ENCODE measurements around the gene MMP21.

Gene MMP21

GRCh38 chr10:125792342-125793300, 17.0 kb upstream of the MMP21 start:
- DNase-seq: no peak

- DNase-seq: no peak
Measured at GRCh38 chr10:125788156-125789034, 12.8 kb upstream of the MMP21 start.

- no peak for DNase-seq
Measured at GRCh38 chr10:125785791-125786190, 10.2 kb upstream of the MMP21 start.

- no peak for DNase-seq
Measured at GRCh38 chr10:125783957-125784356, 8.3 kb upstream of the MMP21 start.

- no peak for DNase-seq
Measured at GRCh38 chr10:125783408-125783807, 7.8 kb upstream of the MMP21 start.

GRCh38 chr10:125782616-125783015, 7.0 kb upstream of the MMP21 start:
- DNase-seq: no peak

GRCh38 chr10:125782054-125782453, 6.4 kb upstream of the MMP21 start:
- no peak for DNase-seq

GRCh38 chr10:125781374-125781773, 5.8 kb upstream of the MMP21 start:
- no peak for DNase-seq

GRCh38 chr10:125779403-125780327, 4.0 kb upstream of the MMP21 start:
- no peak for DNase-seq

GRCh38 chr10:125778556-125778955, 2.9 kb upstream of the MMP21 start:
- DNase-seq: no peak

- no peak for DNase-seq
Measured at GRCh38 chr10:125777806-125778205, 2.2 kb upstream of the MMP21 start.

GRCh38 chr10:125774581-125775191, 935 bp downstream of the MMP21 start:
- DNase-seq: no peak

- DNase-seq: no peak
Measured at GRCh38 chr10:125773687-125774543, 1.7 kb downstream of the MMP21 start.

GRCh38 chr10:125772864-125773180, 2.8 kb downstream of the MMP21 start:
- DNase-seq: no peak

GRCh38 chr10:125772112-125772863, 3.3 kb downstream of the MMP21 start:
- no peak for DNase-seq

- DNase-seq: no peak
Measured at GRCh38 chr10:125770844-125771243, 4.8 kb downstream of the MMP21 start.

GRCh38 chr10:125769175-125769574, 6.4 kb downstream of the MMP21 start:
- DNase-seq: no peak

- DNase-seq: no peak
Measured at GRCh38 chr10:125768219-125768855, 7.3 kb downstream of the MMP21 start.

- no peak for DNase-seq
Measured at GRCh38 chr10:125766511-125766910, 9.1 kb downstream of the MMP21 start.

- no peak for DNase-seq
Measured at GRCh38 chr10:125765835-125766234, 9.8 kb downstream of the MMP21 start.
